ENCODE measurements around the gene CCDC30. TPM values are rescaled to one million over a fixed set of nuclear protein-coding genes. Genes with fewer than 3 reads are reported as not detected.

The CCDC30 gene
- total RNA-seq, 1 donor from 2014 or later = 4.1 TPM

- Mint-ChIP-seq H3K4me3 (ENCODE audit: unreplicated experiment) (peak within 1 kb of the TSS; percentile 92), H3K36me3 (ENCODE audit: unreplicated experiment) (peaks cover 16% of the 10 kb centered on the region), H3K27ac (ENCODE audit: unreplicated experiment) (peak within 1 kb of the TSS; percentile 96), H3K9me3 (ENCODE audit: unreplicated experiment) (no peaks in the 10 kb centered on the region), H3K27me3 (ENCODE audit: unreplicated experiment) (peaks cover 13% of the 10 kb centered on the region), H3K4me1 (ENCODE audit: unreplicated experiment) (peaks cover 21% of the 10 kb centered on the region)
- TF ChIP-seq, protein P1, sequence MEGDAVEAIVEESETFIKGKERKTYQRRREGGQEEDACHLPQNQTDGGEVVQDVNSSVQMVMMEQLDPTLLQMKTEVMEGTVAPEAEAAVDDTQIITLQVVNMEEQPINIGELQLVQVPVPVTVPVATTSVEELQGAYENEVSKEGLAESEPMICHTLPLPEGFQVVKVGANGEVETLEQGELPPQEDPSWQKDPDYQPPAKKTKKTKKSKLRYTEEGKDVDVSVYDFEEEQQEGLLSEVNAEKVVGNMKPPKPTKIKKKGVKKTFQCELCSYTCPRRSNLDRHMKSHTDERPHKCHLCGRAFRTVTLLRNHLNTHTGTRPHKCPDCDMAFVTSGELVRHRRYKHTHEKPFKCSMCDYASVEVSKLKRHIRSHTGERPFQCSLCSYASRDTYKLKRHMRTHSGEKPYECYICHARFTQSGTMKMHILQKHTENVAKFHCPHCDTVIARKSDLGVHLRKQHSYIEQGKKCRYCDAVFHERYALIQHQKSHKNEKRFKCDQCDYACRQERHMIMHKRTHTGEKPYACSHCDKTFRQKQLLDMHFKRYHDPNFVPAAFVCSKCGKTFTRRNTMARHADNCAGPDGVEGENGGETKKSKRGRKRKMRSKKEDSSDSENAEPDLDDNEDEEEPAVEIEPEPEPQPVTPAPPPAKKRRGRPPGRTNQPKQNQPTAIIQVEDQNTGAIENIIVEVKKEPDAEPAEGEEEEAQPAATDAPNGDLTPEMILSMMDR (IDR thresholded peaks at IDR 0.05) = peak; percentile 3
- DNase-seq (ENCODE audit: extremely low spot score, unreplicated experiment) = peak; percentile 90
Observed at GRCh38 chr1:42456010-42456753, 6.9 kb upstream of the CCDC30 start, which contains the start of the genes PPCS and ZMYND12. PPCS (plus strand) TSS chr1:42456543; CDS start chr1:42456566, 23 bp downstream. ZMYND12 (minus strand) TSS chr1:42456022; CDS start chr1:42455997, 25 bp downstream.

DNA sequence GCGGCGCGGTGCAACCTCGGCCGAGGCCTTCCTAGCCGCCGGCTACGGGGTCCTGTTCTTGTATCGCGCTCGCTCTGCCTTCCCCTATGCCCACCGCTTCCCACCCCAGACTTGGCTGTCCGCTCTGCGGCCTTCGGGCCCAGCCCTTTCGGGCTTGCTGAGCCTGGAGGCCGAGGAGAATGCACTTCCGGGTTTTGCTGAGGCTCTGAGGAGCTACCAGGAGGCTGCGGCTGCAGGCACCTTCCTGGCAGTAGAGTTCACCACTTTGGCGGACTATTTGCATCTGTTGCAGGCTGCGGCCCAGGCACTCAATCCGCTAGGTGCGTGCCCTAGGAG, 6.4 kb upstream of the CCDC30 start:
- Mint-ChIP-seq H3K9me3 (ENCODE audit: unreplicated experiment) (no peaks in the 10 kb centered on the region), H3K27me3 (ENCODE audit: unreplicated experiment) (peaks cover 11% of the 10 kb centered on the region), H3K36me3 (ENCODE audit: unreplicated experiment) (peaks cover 16% of the 10 kb centered on the region), H3K4me3 (ENCODE audit: unreplicated experiment) (peak overlapping the region; percentile 92), H3K27ac (ENCODE audit: unreplicated experiment) (peak overlapping the region; percentile 96), H3K4me1 (ENCODE audit: unreplicated experiment) (peaks cover 22% of the 10 kb centered on the region)
- no peak for DNase-seq (ENCODE audit: extremely low spot score, unreplicated experiment)
- TF ChIP-seq, protein P1 (IDR thresholded peaks at IDR 0.05) = no peak

DNA sequence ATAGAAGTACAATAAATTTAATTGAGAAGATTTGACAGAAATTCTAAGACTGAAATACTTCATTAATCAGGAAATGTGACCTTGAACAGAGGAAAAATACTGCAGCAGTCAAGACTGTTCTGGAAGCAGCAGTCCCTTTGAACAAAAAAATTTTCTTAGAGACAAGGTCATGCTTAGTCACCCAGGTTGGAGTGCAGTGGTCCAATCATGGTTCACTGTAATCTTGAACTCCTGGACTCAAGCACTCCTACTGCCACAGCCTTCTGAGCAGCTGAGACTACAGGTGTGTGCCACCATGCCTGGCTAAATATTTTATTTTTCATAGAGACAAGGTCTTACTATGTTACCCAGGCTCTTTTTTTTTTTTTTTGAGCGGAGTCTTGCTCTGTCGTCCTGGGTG, 1.9 kb upstream of the CCDC30 start:
- Mint-ChIP-seq H3K9me3 (ENCODE audit: unreplicated experiment) (no peaks in the 10 kb centered on the region), H3K4me1 (ENCODE audit: unreplicated experiment) (peaks cover 37% of the 10 kb centered on the region), H3K27ac (ENCODE audit: unreplicated experiment) (no peak overlapping the region), H3K36me3 (ENCODE audit: unreplicated experiment) (peaks cover 16% of the 10 kb centered on the region), H3K27me3 (ENCODE audit: unreplicated experiment) (no peaks in the 10 kb centered on the region), H3K4me3 (ENCODE audit: unreplicated experiment) (no peak overlapping the region)
- no peak for DNase-seq (ENCODE audit: extremely low spot score, unreplicated experiment)
- TF ChIP-seq, protein P1 (IDR thresholded peaks at IDR 0.05) = no peak

GRCh38 chr1:42463921-42464320, 835 bp downstream of the CCDC30 start:
- Mint-ChIP-seq H3K27ac (ENCODE audit: unreplicated experiment) (no peak overlapping the region), H3K9me3 (ENCODE audit: unreplicated experiment) (no peaks in the 10 kb centered on the region), H3K4me1 (ENCODE audit: unreplicated experiment) (peaks cover 23% of the 10 kb centered on the region), H3K4me3 (ENCODE audit: unreplicated experiment) (peak overlapping the region; percentile 90), H3K36me3 (ENCODE audit: unreplicated experiment) (peaks cover 6% of the 10 kb centered on the region), H3K27me3 (ENCODE audit: unreplicated experiment) (peaks cover 5% of the 10 kb centered on the region)
- DNase-seq (ENCODE audit: extremely low spot score, unreplicated experiment) = no peak
- TF ChIP-seq, protein P1 (IDR thresholded peaks at IDR 0.05) = no peak

DNA sequence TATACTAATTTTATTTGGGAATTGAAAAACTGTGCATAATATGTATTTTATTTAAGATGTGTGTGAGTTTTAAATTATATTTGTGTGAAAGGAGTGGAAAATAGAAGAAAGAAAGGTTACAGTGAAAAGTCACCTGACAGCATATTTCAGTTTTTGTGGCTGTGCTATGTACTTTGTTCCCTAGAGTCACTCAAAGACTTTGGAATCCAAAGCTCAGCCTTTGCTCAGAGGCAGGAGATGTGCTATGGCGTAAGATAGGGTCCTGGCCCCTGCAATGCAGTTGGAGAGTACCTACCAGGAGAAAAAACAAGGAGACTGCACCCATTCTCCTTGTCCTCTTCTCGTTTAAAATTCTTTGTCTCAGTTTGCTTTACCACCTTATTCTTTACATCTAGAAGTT, 2.9 kb downstream of the CCDC30 start:
- Mint-ChIP-seq H3K27ac (ENCODE audit: unreplicated experiment) (no peak overlapping the region), H3K4me3 (ENCODE audit: unreplicated experiment) (no peak overlapping the region), H3K36me3 (ENCODE audit: unreplicated experiment) (no peaks in the 10 kb centered on the region), H3K4me1 (ENCODE audit: unreplicated experiment) (peaks cover 23% of the 10 kb centered on the region), H3K27me3 (ENCODE audit: unreplicated experiment) (peaks cover 12% of the 10 kb centered on the region), H3K9me3 (ENCODE audit: unreplicated experiment) (no peaks in the 10 kb centered on the region)
- TF ChIP-seq, protein P1 (IDR thresholded peaks at IDR 0.05) = no peak
- DNase-seq (ENCODE audit: extremely low spot score, unreplicated experiment) = no peak

All from osteocyte (in vitro differentiated cells).